Measurements from ENCODE around the gene ERBB4. TPM values are rescaled to one million over a fixed set of nuclear protein-coding genes. Genes with fewer than 3 reads are reported as not detected.

Gene ERBB4
- total and polyA plus RNA-seq, 10 of the 15 experiments (the other 5 are each of a cell fraction or from before 2014, with no cell fraction given), result under 0.01 to 0.23 (median 0.01) TPM; not detected in 4

DNA sequence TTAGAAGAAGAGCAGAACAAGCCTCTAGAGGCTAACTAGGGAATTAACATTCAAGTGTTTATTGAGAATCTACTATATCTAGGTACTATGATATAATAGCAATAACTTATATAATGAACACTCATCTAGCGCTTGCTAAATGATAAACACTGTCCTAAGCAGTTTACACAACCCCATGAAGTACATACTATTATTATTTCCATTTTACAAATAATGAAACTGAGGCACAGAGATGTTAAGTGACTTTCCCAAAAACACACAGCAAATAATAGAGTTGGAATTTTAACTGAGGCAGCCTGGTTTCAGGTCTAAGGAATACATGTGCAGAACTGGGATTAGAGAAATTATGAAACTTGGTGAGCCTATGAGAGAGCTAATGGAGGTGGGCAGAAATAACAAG is 1088.8 kb downstream of the ERBB4 start:
- FAIRE-seq (no peak), ATAC-seq (no peak), DNase-seq (ENCODE audit: low read depth, low spot score) (no peak)
- intact Hi-C loops (cut with micrococcal nuclease; ENCODE audit: unreplicated experiment), result no loop called here
- Histone ChIP-seq H3K36me3 (ENCODE audit: control insufficient read depth in 2 of 2, insufficient read depth in 2 of 2, low read length in 1 of 2) (no peaks in the 10 kb centered on the region), H3K9ac (ENCODE audit: control insufficient read depth, insufficient read depth, low read length) (no peak overlapping the region), H3K27me3 (replicated peaks in 1 of 2; ENCODE audit: control insufficient read depth in 2 of 2, insufficient read depth in 2 of 2, low read length in 1 of 2) (no peaks in the 10 kb centered on the region; a peak in 1 of 4 replicates), H4K20me1 (ENCODE audit: control insufficient read depth, insufficient read depth) (no peaks in the 10 kb centered on the region), H3K9me3 (replicated peaks; ENCODE audit: control insufficient read depth, insufficient read depth, low read length) (no peaks in the 10 kb centered on the region), H2AFZ (ENCODE audit: control insufficient read depth, low read depth, low read length) (no peak overlapping the region), H3K4me3 (no peak overlapping the region), H3K27ac (ENCODE audit: control insufficient read depth, insufficient read depth) (no peak overlapping the region), H3K4me1 (ENCODE audit: control insufficient read depth, insufficient read depth, low read length) (no peaks in the 10 kb centered on the region), H3K4me2 (ENCODE audit: control insufficient read depth, insufficient read depth) (no peak overlapping the region), H3K79me2 (ENCODE audit: control insufficient read depth, insufficient read depth, low read length) (no peaks in the 10 kb centered on the region)
- ChIA-PET CTCF (no interaction called here), RAD21 (ENCODE audit: unreplicated experiment) (no interaction called here), SMC1A (ENCODE audit: uncharacterized antibody, unreplicated experiment) (no interaction called here), POLR2A (no interaction called here)
- BruUV-seq (replicated peaks), result no TSS peak
- TF ChIP-seq JUND (IDR thresholded peaks at IDR 0.05; ENCODE audit: low read depth, low read length), result no peak
- no peak for TF ChIP-seq GABPA (IDR thresholded peaks at IDR 0.05; ENCODE audit: low read depth)
- no peak for TF ChIP-seq RFX5 (IDR thresholded peaks at IDR 0.05; ENCODE audit: low read depth, low read length)
- no peak for TF ChIP-seq POLR2AphosphoS2 (IDR thresholded peaks at IDR 0.05; ENCODE audit: low read depth, low read length)
- TF ChIP-seq, protein P1, sequence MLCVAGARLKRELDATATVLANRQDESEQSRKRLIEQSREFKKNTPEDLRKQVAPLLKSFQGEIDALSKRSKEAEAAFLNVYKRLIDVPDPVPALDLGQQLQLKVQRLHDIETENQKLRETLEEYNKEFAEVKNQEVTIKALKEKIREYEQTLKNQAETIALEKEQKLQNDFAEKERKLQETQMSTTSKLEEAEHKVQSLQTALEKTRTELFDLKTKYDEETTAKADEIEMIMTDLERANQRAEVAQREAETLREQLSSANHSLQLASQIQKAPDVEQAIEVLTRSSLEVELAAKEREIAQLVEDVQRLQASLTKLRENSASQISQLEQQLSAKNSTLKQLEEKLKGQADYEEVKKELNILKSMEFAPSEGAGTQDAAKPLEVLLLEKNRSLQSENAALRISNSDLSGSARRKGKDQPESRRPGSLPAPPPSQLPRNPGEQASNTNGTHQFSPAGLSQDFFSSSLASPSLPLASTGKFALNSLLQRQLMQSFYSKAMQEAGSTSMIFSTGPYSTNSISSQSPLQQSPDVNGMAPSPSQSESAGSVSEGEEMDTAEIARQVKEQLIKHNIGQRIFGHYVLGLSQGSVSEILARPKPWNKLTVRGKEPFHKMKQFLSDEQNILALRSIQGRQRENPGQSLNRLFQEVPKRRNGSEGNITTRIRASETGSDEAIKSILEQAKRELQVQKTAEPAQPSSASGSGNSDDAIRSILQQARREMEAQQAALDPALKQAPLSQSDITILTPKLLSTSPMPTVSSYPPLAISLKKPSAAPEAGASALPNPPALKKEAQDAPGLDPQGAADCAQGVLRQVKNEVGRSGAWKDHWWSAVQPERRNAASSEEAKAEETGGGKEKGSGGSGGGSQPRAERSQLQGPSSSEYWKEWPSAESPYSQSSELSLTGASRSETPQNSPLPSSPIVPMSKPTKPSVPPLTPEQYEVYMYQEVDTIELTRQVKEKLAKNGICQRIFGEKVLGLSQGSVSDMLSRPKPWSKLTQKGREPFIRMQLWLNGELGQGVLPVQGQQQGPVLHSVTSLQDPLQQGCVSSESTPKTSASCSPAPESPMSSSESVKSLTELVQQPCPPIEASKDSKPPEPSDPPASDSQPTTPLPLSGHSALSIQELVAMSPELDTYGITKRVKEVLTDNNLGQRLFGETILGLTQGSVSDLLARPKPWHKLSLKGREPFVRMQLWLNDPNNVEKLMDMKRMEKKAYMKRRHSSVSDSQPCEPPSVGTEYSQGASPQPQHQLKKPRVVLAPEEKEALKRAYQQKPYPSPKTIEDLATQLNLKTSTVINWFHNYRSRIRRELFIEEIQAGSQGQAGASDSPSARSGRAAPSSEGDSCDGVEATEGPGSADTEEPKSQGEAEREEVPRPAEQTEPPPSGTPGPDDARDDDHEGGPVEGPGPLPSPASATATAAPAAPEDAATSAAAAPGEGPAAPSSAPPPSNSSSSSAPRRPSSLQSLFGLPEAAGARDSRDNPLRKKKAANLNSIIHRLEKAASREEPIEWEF (IDR thresholded peaks at IDR 0.05; ENCODE audit: insufficient replicate concordance, low read depth, low read length), result no peak
- in situ Hi-C loops (cut with MboI), result no loop called here
- WGBS (ENCODE audit: insufficient coverage, insufficient replicate concordance, low lambda C conversion rate, missing lambda C conversion rate), result 7% methylated on average over 1 of the region's 1 CpG
